NOMO-1 treated with DMSO at 0.1 percent for 48 hours (cell line): Measurements from ENCODE around the gene CNKSR3.
"Not testable (repeated sequence)": the region's sequence is repeated elsewhere in the genome, so short reads cannot be mapped to it uniquely, and the experiment has no call there.

Experiments
- DNase-seq: peaks from one replicate; lab custom pipeline; 2025; ENCODE audit not compliant: unreplicated experiment; lab: John Stamatoyannopoulos, UW

Gene CNKSR3

DNA sequence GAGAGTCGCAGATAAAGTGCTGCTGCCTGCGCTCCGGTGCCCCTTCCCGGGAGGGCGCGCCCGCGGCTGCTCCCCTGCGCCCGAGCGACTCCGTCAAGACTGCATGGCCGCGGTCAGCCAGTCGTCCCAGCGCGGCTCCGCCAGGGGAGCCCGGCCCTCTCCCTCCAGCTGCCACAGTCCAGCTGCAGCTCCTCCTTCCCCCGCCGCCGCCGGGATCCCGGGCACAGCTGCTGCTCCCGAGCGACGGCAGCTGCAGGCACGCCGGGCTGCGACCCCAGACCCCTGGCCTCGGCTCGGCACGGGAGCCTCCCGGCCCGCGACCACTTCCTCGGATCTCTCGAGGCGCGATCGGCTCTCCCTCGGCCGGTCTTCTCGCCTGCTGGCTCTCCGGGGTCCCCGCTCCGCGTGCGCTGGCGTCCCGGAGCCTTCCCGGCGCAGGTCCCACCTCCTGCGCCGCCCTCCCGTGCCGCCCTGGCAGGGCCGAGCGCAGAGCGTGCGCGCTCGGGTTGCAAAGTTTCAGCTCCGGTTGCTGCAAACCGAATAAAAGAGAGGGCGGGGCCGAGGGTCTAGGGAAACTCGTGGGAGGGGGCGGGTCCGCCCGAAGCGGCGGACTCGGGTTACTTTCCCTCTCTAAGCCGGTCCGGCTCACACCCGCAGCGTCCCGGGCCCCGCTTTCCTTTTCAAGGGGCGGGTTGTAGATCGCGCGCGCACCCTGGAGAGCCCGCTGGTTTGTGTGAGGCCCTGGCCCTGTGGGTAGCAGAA is at the start of gene CNKSR3:
Gene CNKSR3, minus strand, starts transcription at position 542 of the 762 bp plus-strand sequence. CDS start 571 bp downstream, outside the sequence.
- peak; percentile 51 for DNase-seq

DNA sequence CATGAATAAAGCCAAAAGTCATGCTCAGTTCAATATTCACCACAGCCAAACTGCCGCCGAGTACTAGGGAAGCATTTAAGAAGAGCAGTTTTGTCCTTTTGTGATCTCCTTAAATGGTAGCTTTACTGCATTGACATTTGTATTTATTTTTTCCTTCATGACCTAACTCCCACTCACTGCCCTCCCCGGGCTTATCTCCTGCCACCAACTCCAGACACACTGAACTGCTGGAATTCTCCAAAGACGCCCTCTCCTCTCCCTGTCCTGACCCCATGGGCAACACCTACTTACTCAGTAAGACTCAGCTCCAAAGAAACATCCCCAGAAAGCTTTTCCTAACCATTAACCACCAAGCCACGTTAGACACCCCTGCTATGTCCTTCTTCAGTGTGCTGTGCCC is 48.5 kb upstream of the CNKSR3 start:
- no peak for DNase-seq

DNA sequence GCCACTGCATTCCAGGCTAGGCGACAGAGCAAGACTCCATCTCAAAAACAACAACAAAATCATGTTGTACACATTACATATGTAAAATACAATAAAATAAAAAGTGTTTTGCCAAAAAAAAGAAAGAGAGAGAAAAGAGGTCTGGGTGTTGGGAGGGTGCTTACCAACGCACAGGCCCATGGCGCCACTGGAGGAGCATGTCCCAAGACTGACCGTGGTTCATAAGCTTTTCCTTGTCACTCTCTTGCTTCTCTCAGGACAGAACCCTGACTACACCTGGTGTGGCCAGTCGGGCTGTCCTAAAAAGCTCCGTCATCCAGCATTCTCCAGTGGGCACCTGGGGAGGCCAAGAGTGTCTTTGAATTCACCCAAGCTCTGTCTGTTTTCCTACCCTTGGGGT is 48.0 kb upstream of the CNKSR3 start:
- no peak for DNase-seq

DNA sequence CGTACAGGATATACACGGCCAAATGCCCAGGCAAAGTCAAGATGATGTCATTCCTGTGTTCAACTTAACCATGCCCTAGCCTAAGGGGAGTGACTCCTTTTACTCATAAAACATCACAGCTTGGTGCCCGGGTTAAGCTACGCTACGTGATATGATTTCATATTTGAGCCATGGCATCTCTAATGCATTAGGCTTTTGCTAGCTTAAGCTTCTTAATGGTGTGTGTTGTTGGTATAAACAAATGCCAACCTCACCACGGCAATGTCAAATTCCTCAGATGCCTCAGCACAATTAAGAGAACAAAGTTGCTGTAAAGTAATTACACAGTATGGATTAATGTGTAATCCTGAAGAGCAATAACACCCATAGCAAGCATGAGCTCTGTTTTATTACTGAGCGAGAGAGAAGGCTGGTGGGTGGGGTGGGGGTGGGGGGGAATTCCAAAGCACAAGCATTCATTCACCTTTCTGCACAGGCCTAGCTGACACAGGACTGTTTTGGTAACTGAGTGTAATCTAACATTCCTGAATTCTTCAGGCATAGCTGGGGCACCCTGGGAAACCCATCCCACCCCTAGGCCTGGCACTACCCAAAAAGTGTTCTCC is 44.7 kb upstream of the CNKSR3 start:
- no peak for DNase-seq

DNA sequence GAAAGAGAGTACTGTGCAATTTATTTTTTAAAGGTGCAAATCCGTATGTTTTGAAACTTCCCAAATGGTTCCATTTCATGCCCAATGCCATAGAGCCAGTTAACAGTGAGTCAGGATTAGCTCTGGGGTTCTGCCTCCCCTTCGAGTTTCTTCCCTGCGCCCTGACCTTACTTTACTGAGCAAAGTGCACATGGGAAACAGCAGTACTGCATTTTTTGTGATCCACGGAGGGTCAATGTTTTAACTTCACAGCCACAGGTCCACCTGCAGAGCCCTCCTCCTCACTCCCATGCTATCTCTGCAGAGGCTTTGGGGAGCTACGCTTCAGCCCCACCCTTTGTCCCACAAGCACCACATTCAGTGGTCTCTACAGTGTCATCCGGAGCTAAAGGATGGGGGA is 44.0 kb upstream of the CNKSR3 start:
- no peak for DNase-seq

DNA sequence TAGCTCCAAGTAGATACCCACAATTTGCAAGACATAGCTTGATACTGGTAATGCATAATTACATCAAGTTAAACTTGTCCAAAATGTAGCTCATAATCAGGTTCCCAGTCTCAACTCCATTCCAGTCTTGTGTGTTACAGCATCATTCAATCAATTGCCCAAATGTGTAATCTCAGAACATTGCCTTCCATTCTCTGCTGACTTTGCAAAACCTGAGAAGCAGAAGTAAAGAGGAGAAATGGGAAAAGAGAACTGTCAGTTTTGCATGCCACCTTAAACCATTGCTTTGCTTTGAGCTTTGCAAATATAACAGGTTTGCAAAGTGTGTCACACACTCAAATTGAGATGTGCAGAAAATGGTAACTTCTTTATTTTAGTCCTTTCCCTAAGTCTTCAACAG is 40.3 kb upstream of the CNKSR3 start:
- DNase-seq = peak; percentile 3

DNA sequence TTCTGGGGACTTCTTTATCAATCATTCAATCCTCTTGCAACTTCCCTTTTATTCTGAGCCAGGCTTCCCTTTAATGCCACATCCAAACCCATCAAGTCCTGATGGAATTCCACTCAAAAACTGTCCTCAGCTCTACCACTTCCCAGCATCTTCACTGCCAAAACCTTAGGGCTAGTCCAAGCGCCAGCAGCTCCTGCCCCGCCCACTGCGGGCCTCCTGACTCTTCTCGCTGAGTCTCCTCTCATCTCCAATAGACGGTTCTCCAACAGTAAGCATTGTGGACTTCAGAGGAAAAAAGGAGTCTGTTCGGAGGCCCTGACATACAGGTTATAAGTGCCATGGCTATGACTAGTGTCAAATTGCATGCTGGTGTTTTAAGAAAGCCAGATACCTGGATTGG is 38.7 kb upstream of the CNKSR3 start:
- no peak for DNase-seq

DNA sequence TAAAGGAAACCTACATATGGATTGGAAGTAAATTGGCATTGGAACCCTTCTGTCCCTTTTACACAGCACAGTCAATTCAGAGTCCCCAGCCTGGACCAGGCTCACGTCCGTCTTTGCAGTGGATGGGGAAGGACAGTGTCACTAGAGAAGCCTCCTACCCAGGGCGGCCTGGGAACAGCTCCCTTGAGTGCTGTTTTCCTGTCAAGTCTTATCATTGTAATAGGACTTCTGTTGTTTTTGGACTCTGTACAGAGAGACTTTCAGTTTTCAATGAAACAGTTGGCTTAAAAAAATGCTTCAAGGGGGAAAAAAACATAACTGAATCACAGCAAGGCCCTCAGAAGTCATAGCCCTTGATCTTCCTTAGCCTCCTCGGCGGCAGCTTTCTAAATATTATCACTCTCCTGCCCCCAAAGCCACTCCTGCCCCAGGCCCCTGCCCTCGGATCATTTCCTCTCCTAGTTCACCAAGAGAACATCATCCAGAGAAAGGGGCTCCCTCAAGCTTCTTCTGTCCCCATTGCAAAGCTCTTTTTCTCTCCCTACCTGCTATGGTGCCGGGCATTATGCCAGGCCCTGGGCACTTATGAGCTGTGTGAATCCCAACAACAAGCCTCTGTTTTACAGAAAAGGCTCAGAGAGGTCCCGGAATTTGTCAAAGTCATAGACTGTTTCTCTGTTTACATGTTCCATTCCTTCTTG is 37.8 kb upstream of the CNKSR3 start:
- no peak for DNase-seq

DNA sequence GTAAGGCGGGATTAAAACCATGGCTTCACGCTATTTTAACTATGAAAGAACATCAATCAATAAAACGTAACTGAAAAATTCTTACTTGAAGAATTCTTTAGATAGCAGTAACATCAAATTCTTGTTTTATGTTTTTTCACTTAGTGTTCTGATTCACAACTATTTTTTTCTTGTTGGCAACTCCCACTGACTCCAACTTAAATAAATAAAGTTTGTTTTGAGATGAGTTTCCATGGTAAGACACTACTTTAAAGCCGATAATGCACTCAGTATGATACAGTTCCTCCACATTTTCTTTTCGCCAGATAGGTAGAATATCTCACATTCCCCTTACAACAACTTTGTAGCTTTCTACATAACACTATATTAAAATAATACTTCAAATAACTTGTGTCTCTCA is 33.1 kb upstream of the CNKSR3 start:
- no peak for DNase-seq

DNA sequence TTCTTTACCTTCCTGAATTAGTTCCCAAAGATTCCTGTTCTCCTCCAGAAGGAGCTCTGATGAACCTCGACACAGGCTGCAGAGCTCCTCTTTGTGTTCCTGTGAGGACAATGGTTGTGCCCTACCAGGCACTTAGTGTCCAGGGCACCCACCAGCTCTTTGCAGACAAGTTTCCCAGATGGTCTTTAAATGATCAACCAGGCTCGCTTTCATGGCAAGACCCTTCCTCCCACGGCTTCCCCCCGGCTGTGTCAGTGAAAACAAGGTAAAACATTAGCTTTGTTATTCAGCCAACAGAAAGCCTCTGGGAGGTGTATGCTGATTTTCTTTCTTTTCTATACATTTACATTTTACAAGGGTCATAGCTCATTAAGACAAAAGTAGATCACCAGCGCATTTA is 32.3 kb upstream of the CNKSR3 start:
- DNase-seq = no peak

DNA sequence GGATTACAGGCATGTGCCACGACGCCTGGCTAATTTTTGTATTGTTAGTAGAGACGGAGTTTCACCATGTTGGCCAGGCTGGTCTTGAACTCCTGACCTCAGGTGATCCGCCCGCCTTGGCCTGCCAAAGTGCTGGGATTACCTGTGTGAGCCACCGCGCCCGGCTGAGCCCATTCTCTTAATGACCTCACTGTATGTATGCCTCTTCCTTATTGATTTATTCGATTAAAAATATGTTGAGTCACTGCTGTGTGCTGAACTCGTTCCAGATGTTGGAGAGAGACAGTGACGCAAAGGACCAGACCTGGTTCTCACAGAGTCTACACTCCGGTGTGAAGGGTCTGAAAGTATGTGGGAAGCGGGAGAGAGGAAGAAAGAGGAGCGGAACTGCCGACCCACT is 31.4 kb upstream of the CNKSR3 start:
- not testable (repeated sequence) for DNase-seq

DNA sequence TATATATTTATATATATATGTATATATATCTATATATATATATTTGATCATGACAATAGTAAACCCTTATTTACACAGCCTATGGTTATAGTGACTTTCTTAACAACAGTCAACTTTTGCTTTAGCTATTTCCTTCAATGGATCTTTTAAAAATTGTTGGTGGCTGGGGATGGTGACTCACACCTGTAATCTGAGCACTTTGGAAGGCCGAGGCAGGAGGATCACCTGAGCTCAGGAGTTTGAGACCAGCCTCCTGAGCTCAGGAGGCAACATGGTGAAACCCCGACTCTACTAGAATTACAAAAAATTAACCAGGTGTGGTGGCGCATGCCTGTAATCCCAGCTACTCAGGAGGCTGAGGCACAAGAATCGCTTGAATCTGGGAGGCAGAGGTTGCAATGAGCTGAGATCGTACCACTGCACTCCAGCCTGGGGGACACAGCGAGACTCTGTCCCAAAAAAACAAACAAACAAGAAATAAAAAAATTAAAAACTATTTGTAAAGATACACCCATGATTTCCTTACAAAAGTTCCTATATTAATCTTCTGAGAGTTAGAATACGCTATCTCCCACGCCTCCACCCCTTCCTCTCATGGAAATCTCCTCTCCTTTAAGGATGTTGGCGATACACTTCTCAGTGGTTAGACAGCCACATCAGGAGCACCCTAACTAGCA is 29.2 kb upstream of the CNKSR3 start:
- DNase-seq = no peak

DNA sequence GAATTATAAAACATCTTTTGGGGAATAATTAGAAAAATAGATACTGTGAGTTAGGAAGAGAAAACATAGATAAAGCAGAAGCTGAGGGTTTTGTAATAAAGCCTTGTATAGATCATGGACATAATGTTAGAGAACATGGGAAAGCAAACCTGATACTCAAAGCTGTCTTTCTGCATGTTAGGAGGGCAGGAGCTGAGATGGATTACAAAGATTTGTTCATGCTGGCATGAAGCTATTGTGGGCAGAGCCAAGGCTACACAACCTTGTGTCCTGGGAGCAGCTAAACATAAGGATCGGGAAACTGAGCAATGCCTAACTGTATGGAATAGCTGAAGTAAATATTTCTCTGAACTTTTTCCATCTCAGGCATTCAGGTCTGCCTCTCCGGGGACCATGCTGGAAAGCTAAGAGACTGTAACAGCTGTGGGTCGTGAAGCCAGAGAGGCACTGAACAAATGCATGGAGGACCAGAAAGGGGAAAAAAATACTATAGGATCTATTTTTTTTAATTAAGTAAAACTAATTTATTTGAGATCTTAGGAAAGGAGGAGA is 28.2 kb upstream of the CNKSR3 start:
- no peak for DNase-seq

DNA sequence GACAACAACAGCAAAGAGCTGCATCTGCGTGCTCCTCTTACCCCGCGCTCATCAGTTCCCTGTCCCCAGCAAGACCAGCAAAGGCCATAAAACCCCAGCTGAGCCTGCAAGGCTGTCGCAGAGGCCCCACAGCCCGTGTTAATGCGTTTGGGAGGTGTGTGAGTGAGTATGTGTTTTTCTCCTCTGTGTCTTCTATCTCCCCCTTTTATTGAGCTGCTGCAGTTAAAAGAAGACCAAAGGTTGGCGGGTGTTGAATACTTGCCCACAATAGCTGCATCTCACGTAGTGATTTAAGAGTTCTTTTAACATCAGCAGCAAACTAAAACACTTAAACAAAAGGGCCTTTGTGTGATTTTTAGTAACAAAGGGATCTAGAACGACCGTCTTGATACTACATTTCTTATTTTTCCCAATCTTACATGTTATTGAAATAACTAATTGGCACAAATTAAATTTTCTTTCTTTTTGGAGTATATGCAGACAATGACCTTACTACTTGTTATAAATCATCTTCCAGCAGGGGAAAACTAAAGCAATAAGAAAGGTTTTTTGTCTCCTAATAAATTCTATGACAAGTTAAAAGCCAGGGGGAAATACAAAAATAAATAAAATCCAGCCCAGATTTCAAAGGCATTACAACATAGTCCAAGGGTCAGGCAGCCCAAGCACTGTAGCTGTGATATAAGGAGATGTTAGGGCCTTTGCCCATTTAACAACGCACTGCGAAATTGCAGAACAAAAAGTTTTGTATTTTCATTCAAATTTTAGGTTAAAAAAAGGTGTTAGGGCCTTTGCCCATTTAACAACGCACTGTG is 27.2 kb upstream of the CNKSR3 start:
- no peak for DNase-seq

DNA sequence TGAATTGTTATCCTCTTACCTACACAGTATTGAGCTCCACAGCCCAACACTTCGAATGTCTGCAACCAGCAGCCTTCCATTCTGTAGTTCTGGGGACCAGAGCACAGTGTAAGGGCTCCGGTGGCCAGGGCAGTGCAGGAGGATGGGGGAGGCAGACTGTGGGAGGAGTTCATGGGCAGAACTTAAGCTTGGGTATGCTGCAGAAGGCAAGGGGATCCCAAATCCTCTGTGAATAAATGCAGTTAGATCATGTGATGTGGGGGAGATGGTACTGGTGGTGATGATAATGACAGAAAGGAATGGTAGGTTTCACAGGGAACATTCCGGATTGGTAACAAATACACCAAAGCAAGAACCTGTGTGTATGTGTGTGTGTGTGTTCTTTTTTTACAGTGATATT is 26.5 kb upstream of the CNKSR3 start:
- DNase-seq = no peak

DNA sequence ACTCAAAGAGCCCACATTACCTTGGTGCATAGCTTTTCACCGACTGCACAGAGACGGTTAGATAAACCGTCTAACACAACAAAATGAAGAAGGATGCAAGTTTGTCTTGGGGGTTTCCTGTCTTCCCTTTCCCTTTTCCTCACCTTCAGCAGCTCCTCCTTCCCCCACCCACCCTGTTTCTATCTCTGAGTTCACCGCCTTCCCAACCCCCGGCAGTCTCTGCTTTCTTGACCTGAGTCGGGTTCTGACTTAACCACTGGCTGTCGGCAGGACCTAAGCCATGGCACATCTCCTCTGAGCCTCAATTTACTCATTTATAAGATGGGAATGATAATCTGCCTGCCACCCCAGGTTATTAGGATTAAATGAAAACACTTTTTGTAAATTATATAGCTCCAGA is 25.8 kb upstream of the CNKSR3 start:
- DNase-seq = no peak

DNA sequence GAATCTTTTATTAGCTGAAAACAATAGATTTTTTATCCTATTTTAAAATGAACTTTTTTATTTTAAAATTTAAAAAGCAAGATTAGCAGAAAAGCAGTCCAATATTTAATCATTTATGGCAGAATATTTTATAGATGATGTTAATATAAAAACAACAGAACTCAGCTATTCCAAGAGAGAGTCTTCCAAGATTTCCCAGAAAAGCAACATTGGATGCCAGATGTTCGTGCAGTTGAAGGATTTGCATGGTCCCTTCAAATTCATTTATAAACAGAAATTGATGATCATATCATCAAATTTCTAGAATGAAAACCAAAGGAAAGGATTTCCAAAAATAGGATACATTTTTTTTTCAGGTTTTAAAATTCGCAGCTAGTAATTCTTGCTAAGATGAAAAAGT is 25.4 kb upstream of the CNKSR3 start:
- DNase-seq = no peak

DNA sequence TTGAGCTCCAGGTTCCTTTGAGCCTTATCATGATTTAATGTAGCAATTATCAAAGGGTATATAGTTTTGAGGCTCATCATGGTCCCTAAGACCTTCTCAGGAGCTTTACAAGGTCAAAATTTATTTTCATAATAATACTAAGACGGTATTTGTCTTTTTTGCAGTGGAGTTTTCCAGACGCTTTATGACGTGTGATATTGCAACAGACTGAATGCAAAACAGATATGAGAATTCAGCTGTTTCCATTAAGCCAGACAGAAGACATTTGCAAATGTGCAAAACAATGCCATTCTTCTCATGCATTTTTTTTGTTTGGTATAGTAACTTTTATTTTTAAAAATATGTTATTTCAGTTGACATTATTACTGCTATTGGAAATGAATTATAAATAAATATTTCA is 24.7 kb upstream of the CNKSR3 start:
- DNase-seq = no peak

DNA sequence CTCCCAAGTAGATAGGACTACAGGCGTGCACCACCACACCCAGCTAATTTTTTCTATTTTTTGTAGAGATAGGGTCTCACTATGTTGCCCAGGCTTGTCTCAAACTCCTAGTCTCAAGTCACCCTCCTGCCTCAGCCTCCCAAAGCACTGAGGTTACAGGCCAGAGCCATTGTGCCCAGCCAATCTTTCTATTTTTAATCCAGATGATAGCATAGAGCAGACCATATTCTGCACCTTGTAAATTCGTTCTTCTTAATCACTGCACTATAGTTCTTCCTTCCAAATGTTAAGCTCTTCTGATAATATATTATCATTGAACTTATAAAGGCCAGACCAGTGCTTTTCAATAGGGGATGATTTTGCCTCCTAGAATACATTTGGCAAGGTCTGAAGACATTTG is 24.0 kb upstream of the CNKSR3 start:
- DNase-seq = no peak

DNA sequence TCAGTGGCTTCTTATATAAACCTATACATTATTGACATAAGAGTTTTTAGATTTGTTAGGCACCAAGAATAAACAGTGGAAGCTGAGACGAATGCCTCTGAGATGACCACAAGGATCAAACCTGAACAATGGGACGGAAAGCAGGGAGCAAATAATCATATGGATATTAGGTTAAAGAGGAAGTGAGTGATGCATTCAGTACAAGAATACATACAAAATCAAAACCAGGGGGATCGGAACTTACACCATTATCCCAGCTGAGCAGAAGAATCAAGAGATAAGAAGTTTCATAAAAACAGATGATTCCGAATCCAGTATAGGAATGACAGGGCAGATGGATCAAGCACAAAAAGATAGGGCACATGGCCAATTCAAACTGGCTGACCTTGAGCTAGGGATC is 21.9 kb upstream of the CNKSR3 start:
- no peak for DNase-seq

DNA sequence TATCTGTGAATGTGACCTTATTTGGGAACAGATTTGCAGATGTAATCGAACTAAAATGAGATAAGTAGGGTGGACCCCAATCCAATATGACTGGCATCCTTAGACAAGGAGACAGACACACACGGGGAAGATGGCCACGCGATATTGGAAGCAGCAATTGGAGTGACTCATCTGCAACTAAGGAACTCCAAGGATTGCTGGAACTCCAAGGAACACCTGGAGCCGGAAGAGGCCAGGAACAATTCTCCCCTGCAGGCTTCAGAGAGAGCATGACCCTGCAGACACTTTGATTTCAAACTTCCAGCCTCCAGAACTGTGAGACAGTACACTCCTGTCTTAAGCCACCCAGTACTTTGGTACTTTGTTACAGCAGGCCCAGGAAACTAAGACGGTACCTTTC is 19.5 kb upstream of the CNKSR3 start:
- DNase-seq = no peak
